Nephron progenitor cell (in vitro differentiated cells): ENCODE data around the gene DHX57.
"Not testable (repeated sequence)": the region's sequence is repeated elsewhere in the genome, so short reads cannot be mapped to it uniquely, and the experiment has no call there.

Source experiments
- DNase-seq: peaks from one replicate; pipeline ENCODE4 v3.0.0; 2021
- H3K27ac Mint-ChIP-seq: 2 replicates; pipeline ENCODE4 v1.8.0; 2021; ENCODE audit warnings: mild to moderate bottlenecking, moderate library complexity, mixed read lengths
- H3K27me3 Mint-ChIP-seq: 2 replicates; pipeline ENCODE4 v1.8.0; 2021; ENCODE audit warnings: mild to moderate bottlenecking, low read depth, mixed read lengths; ENCODE audit not compliant: poor library complexity
- H3K36me3 Mint-ChIP-seq: 2 replicates; pipeline ENCODE4 v1.8.0; 2021; ENCODE audit warnings: low read depth, mixed read lengths
- H3K4me1 Mint-ChIP-seq: 2 replicates; pipeline ENCODE4 v1.8.0; 2021; ENCODE audit warnings: mixed read lengths
- H3K4me3 Mint-ChIP-seq: 2 replicates; pipeline ENCODE4 v1.8.0; 2021; ENCODE audit warnings: mild to moderate bottlenecking, moderate library complexity, mixed read lengths
- H3K9me3 Mint-ChIP-seq: 2 replicates; pipeline ENCODE4 v1.8.0; 2021; ENCODE audit warnings: mild to moderate bottlenecking, moderate library complexity, mixed read lengths
- TF ChIP-seq, protein P1 (sequence below): fragments of 200-600 bp; sonication (generic); IDR thresholded peaks from 2 replicates; pipeline ENCODE4 v1.5.0; 2021; ENCODE audit warnings: antibody characterized with exemption

The DHX57 gene

GRCh38 chr2:38830526-38831159 is 45.1 kb downstream of the DHX57 start:
- Mint-ChIP-seq H3K4me1 (no peaks in the 10 kb centered on the region), H3K27ac (peak overlapping the region; percentile 48), H3K36me3 (peaks cover 57% of the 10 kb centered on the region), H3K9me3 (no peaks in the 10 kb centered on the region), H3K4me3 (no peak overlapping the region), H3K27me3 (peaks cover 2% of the 10 kb centered on the region)
- DNase-seq, result no peak
- TF ChIP-seq, protein P1, sequence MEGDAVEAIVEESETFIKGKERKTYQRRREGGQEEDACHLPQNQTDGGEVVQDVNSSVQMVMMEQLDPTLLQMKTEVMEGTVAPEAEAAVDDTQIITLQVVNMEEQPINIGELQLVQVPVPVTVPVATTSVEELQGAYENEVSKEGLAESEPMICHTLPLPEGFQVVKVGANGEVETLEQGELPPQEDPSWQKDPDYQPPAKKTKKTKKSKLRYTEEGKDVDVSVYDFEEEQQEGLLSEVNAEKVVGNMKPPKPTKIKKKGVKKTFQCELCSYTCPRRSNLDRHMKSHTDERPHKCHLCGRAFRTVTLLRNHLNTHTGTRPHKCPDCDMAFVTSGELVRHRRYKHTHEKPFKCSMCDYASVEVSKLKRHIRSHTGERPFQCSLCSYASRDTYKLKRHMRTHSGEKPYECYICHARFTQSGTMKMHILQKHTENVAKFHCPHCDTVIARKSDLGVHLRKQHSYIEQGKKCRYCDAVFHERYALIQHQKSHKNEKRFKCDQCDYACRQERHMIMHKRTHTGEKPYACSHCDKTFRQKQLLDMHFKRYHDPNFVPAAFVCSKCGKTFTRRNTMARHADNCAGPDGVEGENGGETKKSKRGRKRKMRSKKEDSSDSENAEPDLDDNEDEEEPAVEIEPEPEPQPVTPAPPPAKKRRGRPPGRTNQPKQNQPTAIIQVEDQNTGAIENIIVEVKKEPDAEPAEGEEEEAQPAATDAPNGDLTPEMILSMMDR, result no peak

- H3K4me1 Mint-ChIP-seq, result no peaks in the 10 kb centered on the region
- peaks cover 2% of the 10 kb centered on the region for H3K27me3 Mint-ChIP-seq
- H3K36me3 Mint-ChIP-seq, result peaks cover 58% of the 10 kb centered on the region
- TF ChIP-seq, protein P1, result no peak
- no peak overlapping the region for H3K27ac Mint-ChIP-seq
- no peak for DNase-seq
- H3K9me3 Mint-ChIP-seq, result no peaks in the 10 kb centered on the region
- H3K4me3 Mint-ChIP-seq, result no peak overlapping the region
Measured at GRCh38 chr2:38829971-38830370, 45.8 kb downstream of the DHX57 start.

GRCh38 chr2:38828460-38828859 is 47.3 kb downstream of the DHX57 start:
- Mint-ChIP-seq H3K9me3 (no peaks in the 10 kb centered on the region), H3K27ac (no peak overlapping the region), H3K4me1 (no peaks in the 10 kb centered on the region), H3K27me3 (no peaks in the 10 kb centered on the region), H3K36me3 (peaks cover 62% of the 10 kb centered on the region), H3K4me3 (no peak overlapping the region)
- DNase-seq, result no peak
- TF ChIP-seq, protein P1, result no peak

DNA sequence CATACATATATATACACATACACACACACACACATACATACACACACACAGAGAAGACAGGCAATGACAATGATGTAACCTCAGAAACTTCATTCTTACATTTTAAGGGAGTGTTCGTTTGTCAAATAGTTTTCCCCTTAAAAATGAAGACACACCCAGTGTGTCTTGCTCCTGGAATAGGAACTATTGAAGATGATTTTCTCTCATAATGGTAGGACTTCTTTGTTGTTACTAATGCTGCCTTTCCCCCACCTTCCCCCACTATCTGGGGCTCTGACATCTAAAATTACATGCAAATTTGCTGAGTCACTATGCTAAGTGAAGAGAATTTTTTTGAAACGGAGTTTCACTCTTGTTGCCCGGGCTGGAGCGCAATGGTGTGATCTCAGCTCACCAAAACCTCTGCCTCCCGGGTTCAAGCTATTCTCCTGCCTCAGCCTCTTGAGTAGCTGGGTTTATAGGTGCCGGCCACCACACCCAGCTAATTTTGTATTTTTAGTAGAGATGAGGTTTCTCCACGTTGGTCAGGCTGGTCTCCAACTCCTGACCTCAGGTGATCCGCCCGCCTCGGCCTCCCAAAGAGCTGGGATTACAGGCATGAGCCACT is 48.1 kb downstream of the DHX57 start:
- H3K36me3 Mint-ChIP-seq, result peaks cover 62% of the 10 kb centered on the region

DNA sequence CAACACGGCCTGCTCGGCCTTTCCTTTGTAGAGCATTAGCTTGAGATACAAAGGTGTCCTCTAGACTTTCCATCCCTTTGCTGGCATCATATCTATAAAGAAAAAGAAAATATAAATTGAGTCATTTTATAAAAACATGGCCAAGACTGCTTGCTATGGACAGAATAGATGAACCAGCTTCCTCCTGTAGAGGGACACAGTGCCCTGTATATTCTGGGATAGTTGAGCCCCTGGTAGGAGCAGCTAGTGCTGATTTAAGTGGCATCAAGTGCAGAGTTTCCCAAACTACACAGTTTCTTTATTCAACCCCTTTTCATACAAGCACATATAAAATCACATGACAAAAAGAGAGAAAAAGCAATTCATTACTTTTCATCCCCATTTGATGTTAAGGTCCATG is 49.8 kb downstream of the DHX57 start:
- Mint-ChIP-seq H3K9me3 (no peaks in the 10 kb centered on the region), H3K27me3 (no peaks in the 10 kb centered on the region), H3K4me1 (no peaks in the 10 kb centered on the region), H3K27ac (no peak overlapping the region), H3K4me3 (no peak overlapping the region), H3K36me3 (peaks cover 68% of the 10 kb centered on the region)
- DNase-seq, result no peak
- TF ChIP-seq, protein P1, result no peak

More for the DNA sequence above, 48.1 kb downstream of the DHX57 start:
- not testable (repeated sequence) for DNase-seq, H3K4me1 Mint-ChIP-seq, H3K9me3 Mint-ChIP-seq, H3K4me3 Mint-ChIP-seq, H3K27me3 Mint-ChIP-seq
- peak overlapping the region; percentile 61 for H3K27ac Mint-ChIP-seq

DNA sequence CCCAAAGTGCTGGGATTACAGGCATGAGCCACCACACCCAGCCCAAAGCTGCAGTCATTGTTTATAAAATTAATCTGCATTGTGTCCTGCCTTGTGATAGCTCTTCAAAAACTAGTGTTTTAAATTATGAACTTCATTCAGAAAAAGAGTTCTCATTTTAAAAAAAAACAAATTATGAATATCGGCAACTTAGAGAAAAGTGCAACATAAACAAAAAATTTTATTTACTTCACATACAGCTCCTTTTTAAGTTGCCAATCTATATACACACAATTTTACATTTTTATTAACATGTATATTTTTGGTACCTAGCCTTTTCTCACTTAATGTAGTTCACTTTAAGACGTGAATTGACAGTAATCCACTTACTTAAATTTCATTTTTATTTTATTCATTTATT is 50.8 kb downstream of the DHX57 start:
- Mint-ChIP-seq H3K36me3 (peaks cover 75% of the 10 kb centered on the region), H3K27me3 (no peaks in the 10 kb centered on the region), H3K4me3 (no peak overlapping the region), H3K27ac (no peak overlapping the region), H3K4me1 (no peaks in the 10 kb centered on the region), H3K9me3 (no peaks in the 10 kb centered on the region)
- DNase-seq, result no peak
- TF ChIP-seq, protein P1, result no peak
